Coronary artery (tissue), 2 donors: ENCODE data around the gene FAM241B.

ENCODE experiments used
- DNase-seq: peaks from one replicate; pipeline ENCODE4 v3.0.0-alpha.2; 2017; ENCODE audit warnings: low spot score
- H3K27ac ChIP-seq, 2 donors: fragments of 200-600 bp; sonication (generic); one replicate each; pipeline ENCODE4 v1.5.1; 2016 to 2019
- H3K4me3 ChIP-seq: fragments of 200-600 bp; sonication (generic); 2 replicates; pipeline ENCODE4 v1.5.1; 2016; ENCODE audit warnings: mild to moderate bottlenecking, moderate library complexity
- CTCF ChIP-seq: fragments of 200-600 bp; sonication (generic); IDR thresholded peaks from one replicate; pipeline ENCODE4 v1.5.1; 2019; ENCODE audit warnings: antibody characterized with exemption

FAM241B gene

GRCh38 chr10:69650589-69651261 is 20.7 kb downstream of the FAM241B start:
- no peak for DNase-seq
- Histone ChIP-seq H3K4me3 (no peak overlapping the region), H3K27ac (no peak overlapping the region)
- no peak for TF ChIP-seq CTCF

- Histone ChIP-seq H3K4me3 (no peak overlapping the region), H3K27ac (no peak overlapping the region)
- no peak for DNase-seq
- TF ChIP-seq CTCF: no peak
These were observed 21.3 kb downstream of the FAM241B start for GRCh38 chr10:69651362-69651761.

- no peak overlapping the region for H3K4me3 ChIP-seq
- DNase-seq: no peak
- no peak overlapping the region for H3K27ac ChIP-seq
- TF ChIP-seq CTCF: no peak
These were observed 22.2 kb downstream of the FAM241B start for GRCh38 chr10:69652111-69652856.

- Histone ChIP-seq H3K27ac (no peak overlapping the region), H3K4me3 (no peak overlapping the region)
- TF ChIP-seq CTCF: no peak
- DNase-seq: no peak
These were observed 22.8 kb downstream of the FAM241B start for GRCh38 chr10:69652857-69653199.

GRCh38 chr10:69653561-69653960 is 23.5 kb downstream of the FAM241B start:
- Histone ChIP-seq H3K4me3 (no peak overlapping the region), H3K27ac (no peak overlapping the region)
- TF ChIP-seq CTCF: no peak
- DNase-seq: no peak

- DNase-seq: no peak
- no peak overlapping the region for H3K27ac ChIP-seq
- no peak overlapping the region for H3K4me3 ChIP-seq
- no peak for TF ChIP-seq CTCF
These were observed 25.2 kb downstream of the FAM241B start for GRCh38 chr10:69655124-69655867.
